ENCODE measurements around the gene FAM180A.

- TF ChIP-seq POLR2AphosphoS5 (IDR thresholded peaks at IDR 0.05) (no peak), CTCF (IDR thresholded peaks at IDR 0.05) (no peak), POLR2A (IDR thresholded peaks at IDR 0.05) (no peak), EP300 (IDR thresholded peaks at IDR 0.05) (no peak)
These were observed 29.2 kb upstream of the FAM180A start for GRCh38 chr7:135777626-135778398.

All from stomach (tissue), 4 donors.